HL-60/S4 treated with retinoic acid at 250 ng/mL for 4 days and 3 days (cell line): ENCODE results near the gene SMKR1.
"Not testable (repeated sequence)": the region's sequence is repeated elsewhere in the genome, so short reads cannot be mapped to it uniquely, and the experiment has no call there.

ENCODE experiments used
- in situ Hi-C: fragments of 300-500 bp; cut with MboI; formaldehyde crosslinking; loops from 2 replicates; pipeline ENCODE4 v1.7.0; 2022; ENCODE audit warnings: low sequenced_read_pairs

Gene SMKR1

DNA sequence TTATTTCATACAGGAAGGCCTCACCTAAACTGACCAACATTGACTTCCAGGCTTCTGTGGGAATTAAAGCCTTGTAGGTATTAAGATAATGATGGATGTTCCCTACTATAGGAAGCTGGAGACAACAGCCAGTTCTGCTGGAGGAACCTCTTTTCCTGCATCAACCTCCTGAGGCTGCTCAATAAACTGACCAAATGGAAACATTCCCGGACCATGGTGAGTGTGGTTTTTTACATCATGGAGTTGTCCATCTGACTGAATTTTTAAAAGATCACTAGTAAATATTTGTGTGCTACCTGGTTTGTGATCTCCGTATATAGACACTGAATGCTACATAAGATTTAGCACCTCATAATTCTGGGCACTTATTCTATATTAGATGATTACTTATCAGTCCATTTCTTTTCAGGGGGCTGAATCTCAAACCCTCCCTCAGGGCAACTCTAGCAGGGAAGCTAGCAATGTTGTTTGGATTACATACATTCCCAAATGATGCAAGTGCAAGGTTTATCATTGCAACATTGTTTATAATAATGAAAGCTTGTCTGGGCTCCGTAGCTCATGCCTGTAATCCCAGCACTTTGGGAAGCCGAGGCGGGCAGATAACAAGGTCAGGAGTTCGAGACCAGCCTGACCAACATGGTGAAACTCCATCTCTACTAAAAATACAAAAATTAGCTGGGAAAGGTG is 21.5 kb upstream of the SMKR1 start:
- in situ Hi-C loops = no loop called here

GRCh38 chr7:129481376-129481775 is 21.0 kb upstream of the SMKR1 start:
- in situ Hi-C loops = not testable (repeated sequence)

DNA sequence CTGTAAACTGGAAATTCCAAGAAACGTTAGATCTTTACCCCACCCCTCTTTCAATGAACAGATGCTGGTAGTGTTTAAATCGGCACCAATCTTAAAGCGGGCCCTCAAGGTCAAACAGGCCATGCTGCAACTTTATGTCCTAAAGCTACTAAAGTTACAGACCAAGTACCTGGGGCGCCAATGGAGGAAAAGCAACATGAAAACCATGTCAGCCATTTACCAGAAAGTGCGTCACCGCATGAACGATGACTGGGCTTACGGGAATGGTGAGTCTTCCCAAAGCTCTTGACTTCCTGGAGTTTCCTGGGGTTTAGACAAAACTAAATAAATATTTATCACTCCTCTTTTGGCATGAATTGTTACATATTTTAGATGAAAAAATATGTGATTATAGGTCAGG is 19.6 kb upstream of the SMKR1 start:
- in situ Hi-C loops = no loop called here

- in situ Hi-C loops = no loop called here
Observed at GRCh38 chr7:129489491-129489890, 12.8 kb upstream of the SMKR1 start.

- in situ Hi-C loops = no loop called here
Observed at GRCh38 chr7:129492391-129492790, 9.9 kb upstream of the SMKR1 start.

- in situ Hi-C loops = no loop called here
Observed at GRCh38 chr7:129493555-129493954, 8.8 kb upstream of the SMKR1 start.

GRCh38 chr7:129494041-129494440 is 8.3 kb upstream of the SMKR1 start:
- in situ Hi-C loops = no loop called here

DNA sequence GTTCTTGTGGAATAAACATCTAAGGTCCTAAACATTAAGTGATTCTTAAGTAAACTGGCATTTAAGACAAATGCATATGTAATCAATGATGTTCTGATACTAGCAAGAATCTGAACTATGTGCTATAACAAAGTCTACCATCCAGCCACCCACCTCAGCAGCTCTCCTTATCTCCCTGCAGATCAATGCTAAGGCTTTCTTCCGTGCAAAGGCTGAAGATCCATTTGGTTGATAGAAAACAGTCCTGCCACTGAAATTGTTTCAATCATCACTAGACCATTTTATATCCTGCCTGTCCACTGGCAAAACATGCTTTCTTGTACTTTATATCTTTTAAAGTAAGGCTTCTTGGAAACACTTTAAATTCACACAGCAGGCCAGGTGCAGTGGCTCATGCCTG is 6.3 kb upstream of the SMKR1 start:
- in situ Hi-C loops = no loop called here

GRCh38 chr7:129496653-129497052 is 5.7 kb upstream of the SMKR1 start:
- in situ Hi-C loops = no loop called here

DNA sequence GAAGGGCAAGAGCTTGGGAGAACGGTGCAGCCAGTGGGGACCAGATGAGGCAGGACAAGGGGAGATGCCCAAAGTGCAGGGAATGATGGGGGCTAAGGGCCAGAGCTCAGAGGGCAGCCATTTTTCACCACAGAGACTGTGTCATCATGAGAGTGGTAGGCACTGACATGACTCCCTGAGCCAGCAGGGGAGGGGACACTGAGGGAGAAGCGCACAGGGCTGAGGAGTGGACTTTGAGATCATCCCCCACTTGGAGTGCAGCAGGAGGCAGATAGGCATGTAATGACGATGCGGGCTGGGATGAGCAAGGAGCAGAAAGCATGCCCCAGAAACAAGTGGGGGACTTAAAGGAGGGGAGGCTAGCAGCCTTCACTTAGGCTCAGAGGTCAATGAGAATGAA is 5.2 kb upstream of the SMKR1 start:
- in situ Hi-C loops = no loop called here

GRCh38 chr7:129498021-129498420 is 4.3 kb upstream of the SMKR1 start:
- in situ Hi-C loops = no loop called here

- in situ Hi-C loops = no loop called here
Observed at GRCh38 chr7:129499999-129500398, 2.3 kb upstream of the SMKR1 start.

- in situ Hi-C loops = no loop called here
Observed at GRCh38 chr7:129502708-129503685, 666 bp downstream of the SMKR1 start.

DNA sequence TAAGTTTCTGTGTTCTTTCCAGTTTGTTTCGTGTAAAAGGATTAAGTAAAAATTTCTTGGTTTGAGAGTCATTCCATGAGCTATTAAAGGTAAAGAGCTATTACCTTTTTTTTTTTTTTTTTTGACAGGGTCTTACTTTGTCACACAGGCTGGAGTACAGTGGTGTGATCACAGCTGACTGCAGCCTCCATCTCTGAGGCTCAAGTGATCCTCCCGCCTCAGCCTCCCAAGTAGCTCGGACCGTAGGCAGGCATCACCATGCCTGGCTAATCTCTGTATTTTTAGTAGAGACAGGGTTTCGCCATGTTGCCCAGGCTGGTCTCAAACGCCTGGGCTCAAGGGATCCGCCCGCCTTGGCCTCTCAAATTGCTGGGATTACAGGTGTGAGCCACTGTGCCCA is 1.4 kb downstream of the SMKR1 start:
- in situ Hi-C loops = no loop called here

- in situ Hi-C loops = no loop called here
Observed at GRCh38 chr7:129512192-129512591, 9.9 kb downstream of the SMKR1 start.

GRCh38 chr7:129513546-129513945 is 11.2 kb downstream of the SMKR1 start:
- in situ Hi-C loops = no loop called here

- in situ Hi-C loops = no loop called here
Observed at GRCh38 chr7:129514683-129515082, 12.4 kb downstream of the SMKR1 start.

GRCh38 chr7:129515381-129515780 is 13.1 kb downstream of the SMKR1 start:
- in situ Hi-C loops = no loop called here

DNA sequence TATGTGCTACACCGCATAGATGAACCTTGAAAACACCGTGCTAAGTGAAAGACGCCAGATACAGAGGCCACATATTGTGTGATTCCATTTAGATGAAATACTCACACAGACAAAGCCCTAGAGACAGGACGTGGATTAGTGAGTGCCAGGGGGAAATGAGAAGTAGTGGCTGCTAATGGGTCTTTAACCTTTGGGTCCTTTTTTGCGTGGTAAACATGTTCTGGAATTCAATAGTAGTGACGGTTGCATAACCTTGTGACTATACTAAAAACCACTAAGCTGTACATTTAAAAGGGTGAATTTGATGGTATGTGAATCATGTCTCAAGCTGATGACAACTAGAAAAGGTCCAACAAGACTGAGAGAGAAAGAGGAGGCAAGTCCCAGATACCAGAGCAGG is 15.6 kb downstream of the SMKR1 start:
- in situ Hi-C loops = no loop called here

DNA sequence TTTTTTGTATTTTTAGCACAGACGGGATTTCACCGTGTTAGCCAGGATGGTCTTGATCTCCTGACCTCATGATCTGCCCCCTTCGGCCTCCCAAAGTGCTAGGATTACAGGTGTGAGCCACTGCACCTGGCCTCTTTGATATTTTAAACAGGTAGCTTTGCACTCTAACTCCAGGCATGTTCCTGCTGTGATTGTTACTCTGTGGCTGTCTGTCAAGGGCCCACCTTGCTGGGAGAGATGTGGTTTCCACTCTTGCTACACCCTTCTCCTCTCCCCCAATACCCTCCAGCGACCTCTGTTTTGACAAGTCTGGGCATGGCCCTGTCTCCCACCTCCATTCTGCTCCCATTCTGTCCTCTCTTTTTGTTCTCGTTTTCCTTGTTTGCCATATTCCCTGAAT is 17.1 kb downstream of the SMKR1 start:
- in situ Hi-C loops = no loop called here

DNA sequence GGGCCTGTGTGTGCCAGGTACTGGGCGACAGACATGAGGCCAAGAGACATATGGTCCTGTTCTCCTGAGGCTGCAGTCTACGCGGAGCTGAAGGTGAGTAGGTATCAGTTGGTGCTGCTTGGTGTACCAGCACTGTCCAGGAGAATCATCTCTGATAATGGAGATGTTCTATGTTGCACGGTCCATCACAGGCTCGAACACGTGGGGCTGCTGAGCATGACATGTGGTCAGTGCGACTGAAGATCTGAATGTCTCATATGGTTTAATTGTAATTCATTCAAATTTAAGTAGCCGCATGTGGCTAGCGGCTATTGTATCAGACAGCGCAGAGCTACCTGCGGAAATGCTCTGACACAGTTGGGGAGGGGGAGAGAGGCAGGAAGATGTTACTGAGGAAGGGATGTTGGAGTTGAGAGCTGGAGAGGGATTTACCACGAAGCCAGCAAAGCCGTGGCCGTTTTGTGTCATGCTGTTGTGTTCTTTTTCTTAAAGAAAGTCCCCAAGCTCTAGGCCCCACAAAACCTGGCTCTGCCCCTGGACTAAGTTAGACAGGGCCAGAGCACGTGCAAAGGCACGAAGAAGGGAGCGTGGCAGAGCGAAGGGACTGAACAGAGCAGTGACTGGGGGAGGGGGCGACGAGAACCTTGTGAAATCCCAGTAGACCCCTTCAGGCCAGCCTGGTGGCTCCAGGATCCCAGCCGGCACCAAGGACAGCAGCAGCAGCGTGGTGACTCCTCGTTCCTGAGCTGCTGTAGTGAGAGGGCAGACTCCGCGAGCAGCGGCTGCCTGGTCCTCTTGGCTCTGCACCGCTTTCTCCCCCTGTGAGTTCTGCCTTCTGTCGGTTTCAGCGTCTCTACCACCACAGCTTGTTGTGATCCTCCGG is 20.0 kb downstream of the SMKR1 start:
- in situ Hi-C loops = no loop called here
